HEK293 (cell line): ENCODE measurements around the gene OR10J4.

Source experiments
- CTCF ChIP-seq: fragments of 450-650 bp; formaldehyde crosslinking; IDR thresholded peaks from 2 replicates; pipeline ENCODE4 v1.5.1; 2016; ENCODE audit warnings: missing biosample characterization, missing genetic modification characterization
- MYNN ChIP-seq: fragments of 450-650 bp; formaldehyde crosslinking; IDR thresholded peaks from 2 replicates; pipeline ENCODE4 v1.5.1; 2016; ENCODE audit warnings: missing biosample characterization, missing genetic modification characterization, borderline replicate concordance
- PATZ1 ChIP-seq: fragments of 450-650 bp; formaldehyde crosslinking; IDR thresholded peaks from 2 replicates; pipeline ENCODE4 v1.5.1; 2016; ENCODE audit warnings: missing biosample characterization, missing genetic modification characterization
- ZBTB26 ChIP-seq: fragments of 450-650 bp; formaldehyde crosslinking; optimal IDR thresholded peaks from 2 replicates; pipeline ENCODE3; 2016; ENCODE audit warnings: missing biosample characterization, mild to moderate bottlenecking, missing genetic modification characterization
- ZNF211 ChIP-seq: fragments of 450-650 bp; formaldehyde crosslinking; IDR thresholded peaks from 2 replicates; pipeline ENCODE4 v1.5.1; 2016; ENCODE audit warnings: low read depth, missing biosample characterization, missing genetic modification characterization
- ZNF335 ChIP-seq: fragments of 450-650 bp; formaldehyde crosslinking; conservative IDR thresholded peaks from 2 replicates; pipeline ENCODE4 v1.5.1; 2016; ENCODE audit warnings: missing biosample characterization, missing genetic modification characterization
- ZNF768 ChIP-seq: fragments of 450-650 bp; formaldehyde crosslinking; IDR thresholded peaks from 2 replicates; pipeline ENCODE4 v1.5.1; 2018; ENCODE audit warnings: missing biosample characterization, mild to moderate bottlenecking, missing genetic modification characterization
- ZXDB ChIP-seq: fragments of 450-650 bp; formaldehyde crosslinking; IDR thresholded peaks from 2 replicates; pipeline ENCODE4 v1.5.1; 2016; ENCODE audit warnings: missing biosample characterization, missing genetic modification characterization

GRCh38 chr1:159406821-159407220 lies 25.2 kb upstream of the OR10J4 start:
- TF ChIP-seq CTCF (tag by site-specific recombination) (no peak), ZBTB26 (no peak), PATZ1 (tag by site-specific recombination) (no peak), ZNF768 (tag by site-specific recombination) (no peak), ZXDB (no peak), ZNF335 (tag by site-specific recombination) (no peak), MYNN (tag by site-specific recombination) (no peak), ZNF211 (tag by site-specific recombination) (no peak)
